Loucy (cell line): ENCODE measurements around the gene COG8.
A peak's percentile ranks its signal among the peaks of the same experiment; 100 is the strongest.

Experiments used
- H2AFZ ChIP-seq: fragments of 200-600 bp; sonication (generic); 2 replicates; pipeline ENCODE4 v1.6.0; 2016; ENCODE audit warnings: antibody characterized with exemption, mild to moderate bottlenecking, low read length, moderate library complexity
- H3F3A ChIP-seq: fragments of 200-600 bp; 2 replicates; pipeline ENCODE4 v1.6.0; 2016; ENCODE audit warnings: antibody characterized with exemption, low read depth, mild to moderate bottlenecking
- H3K27me3 ChIP-seq: fragments of 200-600 bp; sonication (generic); 2 replicates; pipeline ENCODE4 v1.6.1; 2014; ENCODE audit warnings: low read length, mild to moderate bottlenecking; ENCODE audit not compliant: insufficient read depth, poor library complexity, severe bottlenecking
- H3K36me3 ChIP-seq: fragments of 200-600 bp; sonication (generic); 2 replicates; pipeline ENCODE4 v1.6.1; 2016; ENCODE audit warnings: low read length; ENCODE audit not compliant: insufficient read depth
- H3K4me1 ChIP-seq: fragments of 200-600 bp; sonication (generic); 2 replicates; pipeline ENCODE4 v1.5.1; 2014; ENCODE audit warnings: low read length, mild to moderate bottlenecking; ENCODE audit not compliant: insufficient read depth, poor library complexity, severe bottlenecking
- H3K4me2 ChIP-seq: fragments of 200-600 bp; sonication (generic); 2 replicates; pipeline ENCODE4 v1.6.0; 2014; ENCODE audit warnings: antibody characterized with exemption, low read length, low read depth, mild to moderate bottlenecking; ENCODE audit not compliant: poor library complexity, severe bottlenecking
- H3K4me3 ChIP-seq: fragments of 200-600 bp; sonication (generic); 2 replicates; pipeline ENCODE4 v1.5.1; 2014; ENCODE audit warnings: low read length, mild to moderate bottlenecking, mixed read lengths; ENCODE audit not compliant: poor library complexity, severe bottlenecking
- H3K79me2 ChIP-seq: fragments of 200-600 bp; sonication (generic); 2 replicates; pipeline ENCODE4 v1.6.1; 2014; ENCODE audit warnings: low read length; ENCODE audit not compliant: insufficient read depth
- H3K9ac ChIP-seq: fragments of 200-600 bp; sonication (generic); 2 replicates; pipeline ENCODE4 v1.6.0; 2014; ENCODE audit warnings: mild to moderate bottlenecking, low read depth, low read length, moderate library complexity; ENCODE audit not compliant: poor library complexity, severe bottlenecking
- H3K9me2 ChIP-seq: fragments of 200-600 bp; sonication (generic); replicated peaks from 2 replicates; pipeline ENCODE4 v1.6.1; 2016; ENCODE audit warnings: low read depth, low read length, mixed read lengths
- H3K9me3 ChIP-seq: fragments of 200-600 bp; sonication (generic); 2 replicates; pipeline ENCODE4 v1.6.1; 2014; ENCODE audit warnings: mild to moderate bottlenecking, antibody characterized with exemption, low read length, low read depth; ENCODE audit not compliant: insufficient read depth
- H4K20me1 ChIP-seq: fragments of 200-600 bp; sonication (generic); 2 replicates; pipeline ENCODE4 v1.6.0; 2014; ENCODE audit warnings: antibody characterized with exemption, low read length, mild to moderate bottlenecking; ENCODE audit not compliant: insufficient read depth, poor library complexity, severe bottlenecking
- CTCF ChIP-seq: fragments of 200-600 bp; sonication (generic); conservative IDR thresholded peaks from 2 replicates; pipeline ENCODE4 v1.5.1; 2014; ENCODE audit warnings: mild to moderate bottlenecking, antibody characterized with exemption, low read length
- EZH2phosphoT487 ChIP-seq: fragments of 200-600 bp; IDR thresholded peaks from 2 replicates; pipeline ENCODE4 v1.6.1; 2018; ENCODE audit warnings: antibody characterized with exemption, mild to moderate bottlenecking, moderate library complexity, borderline replicate concordance

Gene COG8

GRCh38 chr16:69310653-69311532 is 28.5 kb downstream of the COG8 start, which contains the start of gene VPS4A:
VPS4A (plus strand) TSS chr16:69311350; CDS start chr16:69311512, 162 bp downstream.
- Histone ChIP-seq H3K9ac (peak within 1 kb of the TSS; percentile 84), H3K9me2 (no peaks in the 10 kb centered on the region), H3F3A (no peaks in the 10 kb centered on the region), H3K4me1 (peaks cover 6% of the 10 kb centered on the region), H2AFZ (peak within 1 kb of the TSS; percentile 99), H4K20me1 (peaks cover 26% of the 10 kb centered on the region), H3K4me2 (peak within 1 kb of the TSS; percentile 99), H3K27me3 (no peaks in the 10 kb centered on the region), H3K9me3 (no peaks in the 10 kb centered on the region), H3K79me2 (peaks cover 44% of the 10 kb centered on the region), H3K4me3 (peak within 1 kb of the TSS; percentile 88), H3K36me3 (peaks cover 4% of the 10 kb centered on the region; the same call in 1 of the 2 replicates)
- TF ChIP-seq EZH2phosphoT487, result no peak
- peak; percentile 59 for TF ChIP-seq CTCF

- Histone ChIP-seq H3K4me3 (no peak overlapping the region), H2AFZ (no peak overlapping the region), H3K4me1 (peaks cover 6% of the 10 kb centered on the region), H3K27me3 (no peaks in the 10 kb centered on the region), H3F3A (no peaks in the 10 kb centered on the region), H3K36me3 (no peaks in the 10 kb centered on the region), H4K20me1 (peaks cover 22% of the 10 kb centered on the region), H3K4me2 (no peak overlapping the region), H3K9ac (no peak overlapping the region), H3K79me2 (peaks cover 30% of the 10 kb centered on the region), H3K9me3 (no peaks in the 10 kb centered on the region), H3K9me2 (no peaks in the 10 kb centered on the region)
- TF ChIP-seq CTCF, result no peak
- TF ChIP-seq EZH2phosphoT487, result no peak
Observed at GRCh38 chr16:69309316-69309715, 30.0 kb downstream of the COG8 start.

GRCh38 chr16:69307856-69308255 is 31.5 kb downstream of the COG8 start:
- no peak for TF ChIP-seq EZH2phosphoT487
- TF ChIP-seq CTCF, result no peak
- peaks cover 6% of the 10 kb centered on the region for H3K4me1 ChIP-seq
- no peaks in the 10 kb centered on the region for H3K36me3 ChIP-seq

More at GRCh38 chr16:69307856-69308255, 31.5 kb downstream of the COG8 start:
- Histone ChIP-seq H4K20me1 (peaks cover 12% of the 10 kb centered on the region), H3K9me3 (no peaks in the 10 kb centered on the region), H3K9ac (no peak overlapping the region), H3K4me2 (no peak overlapping the region), H3K9me2 (no peaks in the 10 kb centered on the region), H2AFZ (no peak overlapping the region), H3F3A (no peaks in the 10 kb centered on the region), H3K27me3 (no peaks in the 10 kb centered on the region), H3K79me2 (peaks cover 15% of the 10 kb centered on the region), H3K4me3 (no peak overlapping the region)
